ENCODE measurements around the gene TRAPPC6A. TPM values are rescaled to one million over a fixed set of nuclear protein-coding genes. Genes with fewer than 3 reads are reported as not detected.

The TRAPPC6A gene
- total RNA-seq, 4 donors from 2014 or later, result 20.8 to 30.4 (median 23.8) TPM

DNA sequence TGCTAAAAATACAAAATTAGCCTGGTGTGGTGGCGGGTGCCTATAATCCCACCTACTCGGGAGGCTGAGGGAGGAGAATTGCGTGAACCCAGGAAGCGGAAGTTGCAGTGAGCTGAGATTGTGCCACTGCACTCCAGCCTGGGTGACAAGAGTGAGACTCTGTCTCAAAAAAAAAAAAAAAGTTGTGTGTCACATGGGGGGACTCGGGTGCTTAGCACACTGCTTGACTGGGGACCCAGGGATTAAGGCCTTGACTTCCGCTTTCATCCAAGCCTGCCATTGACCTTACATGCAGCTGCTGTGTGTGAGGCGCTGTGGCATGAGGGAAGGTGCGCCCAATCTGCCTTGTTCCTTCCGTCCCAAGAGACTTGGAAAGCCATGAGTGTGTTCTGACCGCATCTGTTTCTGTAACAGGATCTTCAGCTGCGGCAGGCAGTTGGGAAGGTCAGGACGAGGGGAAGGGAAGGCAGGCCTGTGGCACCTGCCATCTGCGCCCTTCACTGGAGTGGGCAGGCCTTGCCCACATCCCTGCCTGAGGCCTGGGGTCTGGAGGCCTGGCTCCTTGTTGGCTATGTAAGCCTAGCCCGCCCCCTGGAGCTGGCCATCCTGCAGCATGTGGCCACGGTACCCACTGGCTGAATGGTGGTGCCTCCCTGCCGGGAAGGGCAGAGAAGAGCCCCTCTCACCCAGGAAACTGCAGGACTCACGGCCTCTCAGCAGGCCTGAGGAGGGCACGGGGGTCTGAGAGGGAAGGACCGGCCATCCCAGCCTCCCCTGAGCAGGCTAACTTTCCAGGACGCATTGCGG lies 62.0 kb downstream of the TRAPPC6A start:
- ATAC-seq (ENCODE audit: low FRiP score) (no peak), DNase-seq (ENCODE audit: low spot score) (no peak)
- TF ChIP-seq, protein P1, sequence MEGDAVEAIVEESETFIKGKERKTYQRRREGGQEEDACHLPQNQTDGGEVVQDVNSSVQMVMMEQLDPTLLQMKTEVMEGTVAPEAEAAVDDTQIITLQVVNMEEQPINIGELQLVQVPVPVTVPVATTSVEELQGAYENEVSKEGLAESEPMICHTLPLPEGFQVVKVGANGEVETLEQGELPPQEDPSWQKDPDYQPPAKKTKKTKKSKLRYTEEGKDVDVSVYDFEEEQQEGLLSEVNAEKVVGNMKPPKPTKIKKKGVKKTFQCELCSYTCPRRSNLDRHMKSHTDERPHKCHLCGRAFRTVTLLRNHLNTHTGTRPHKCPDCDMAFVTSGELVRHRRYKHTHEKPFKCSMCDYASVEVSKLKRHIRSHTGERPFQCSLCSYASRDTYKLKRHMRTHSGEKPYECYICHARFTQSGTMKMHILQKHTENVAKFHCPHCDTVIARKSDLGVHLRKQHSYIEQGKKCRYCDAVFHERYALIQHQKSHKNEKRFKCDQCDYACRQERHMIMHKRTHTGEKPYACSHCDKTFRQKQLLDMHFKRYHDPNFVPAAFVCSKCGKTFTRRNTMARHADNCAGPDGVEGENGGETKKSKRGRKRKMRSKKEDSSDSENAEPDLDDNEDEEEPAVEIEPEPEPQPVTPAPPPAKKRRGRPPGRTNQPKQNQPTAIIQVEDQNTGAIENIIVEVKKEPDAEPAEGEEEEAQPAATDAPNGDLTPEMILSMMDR (IDR thresholded peaks at IDR 0.05), result no peak

DNA sequence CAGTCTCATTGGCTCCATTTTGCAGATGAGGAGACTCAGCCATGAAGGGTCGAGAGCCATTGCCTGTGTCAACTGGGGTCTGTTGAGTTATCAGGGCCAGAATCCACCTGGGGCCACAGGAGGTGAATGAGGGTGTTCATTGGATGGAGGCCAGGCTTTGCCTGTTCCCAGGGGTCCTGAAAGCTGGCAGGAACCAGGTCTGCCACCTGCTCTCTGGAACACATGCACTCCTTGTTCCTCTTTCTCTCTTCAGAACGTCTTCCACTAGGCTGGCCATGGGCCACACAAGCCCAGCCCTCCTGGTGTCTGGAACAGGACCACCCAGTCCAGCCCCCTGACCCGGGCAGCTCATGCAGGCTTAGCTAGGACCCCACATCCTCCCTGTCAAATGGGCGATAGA lies 63.9 kb downstream of the TRAPPC6A start:
- DNase-seq (ENCODE audit: low spot score) (no peak), ATAC-seq (ENCODE audit: low FRiP score) (no peak)
- TF ChIP-seq, protein P1 (IDR thresholded peaks at IDR 0.05), result no peak

DNA sequence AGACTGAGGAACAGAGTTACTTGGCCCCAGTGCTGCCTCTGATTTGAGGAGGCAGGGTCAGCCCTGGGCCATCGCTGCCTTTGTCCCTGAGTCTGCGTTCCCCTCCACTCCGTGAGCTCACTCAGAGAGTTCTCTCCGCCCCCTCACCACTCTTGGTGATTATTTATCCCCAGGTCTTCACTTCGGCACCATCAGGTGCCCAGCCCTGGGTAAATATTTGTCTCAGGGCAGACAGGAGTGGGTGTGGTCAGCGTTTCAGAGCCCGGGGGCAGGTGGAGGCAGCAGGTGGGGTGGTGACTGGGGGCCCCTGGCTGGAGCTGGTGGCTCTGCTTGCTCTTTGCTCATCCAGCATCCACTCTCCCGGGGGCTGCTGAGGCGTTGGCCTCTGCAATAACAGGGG lies 64.4 kb downstream of the TRAPPC6A start:
- DNase-seq (ENCODE audit: low spot score) (no peak), ATAC-seq (ENCODE audit: low FRiP score) (no peak)
- TF ChIP-seq, protein P1 (IDR thresholded peaks at IDR 0.05), result no peak

Other genes with a start within 250 kb of the TRAPPC6A start
- not detected for gene APOC4, start 236.0 kb downstream of the TRAPPC6A start, total RNA-seq
- 1 to 10 TPM in 2 of 4 donors, not detected in 2; 1.9 to 9.0 TPM for gene APOC2, start 232.2 kb downstream of the TRAPPC6A start, total RNA-seq
- 10 to 100 TPM; 58.8 to 77.5 (median 70.2) TPM for gene CLPTM1, start 222.9 kb downstream of the TRAPPC6A start, total RNA-seq
- gene RELB, start 176.8 kb downstream of the TRAPPC6A start, total RNA-seq, result 10 to 100 TPM in 2 of 4 donors, 1 to 10 TPM in 2; 5.8 to 26.5 (median 13.5) TPM
- 10 to 100 TPM; 49.3 to 78.2 (median 73.4) TPM for gene CLASRP, start 139.2 kb downstream of the TRAPPC6A start, total RNA-seq
- 1 to 10 TPM in 2 of 4 donors, under 1 TPM in 2; 0.31 to 1.7 (median 1.1) TPM for gene ZNF296, start 101.8 kb downstream of the TRAPPC6A start, total RNA-seq
- gene GEMIN7, start 99.0 kb downstream of the TRAPPC6A start, total RNA-seq, result 10 to 100 TPM; 22.2 to 34.1 (median 27.9) TPM
- gene PPP1R37, start 85.1 kb downstream of the TRAPPC6A start, total RNA-seq, result 10 to 100 TPM; 13.6 to 23.7 (median 19.4) TPM
- gene NKPD1, start 17.3 kb downstream of the TRAPPC6A start, total RNA-seq, result under 1 TPM in 2 of 4 donors, not detected in 2; 0.19 to 0.72 TPM
- gene BLOC1S3, start 547 bp upstream of the TRAPPC6A start, total RNA-seq, result 10 to 100 TPM in 1 of 4 donors, 1 to 10 TPM in 3; 6.4 to 13.1 (median 8.2) TPM
- 1 to 10 TPM; 1.4 to 4.1 (median 2.7) TPM for gene EXOC3L2, start 67.2 kb upstream of the TRAPPC6A start, total RNA-seq
- 10 to 100 TPM; 10.6 to 14.8 (median 12.0) TPM for gene MARK4, start 73.0 kb upstream of the TRAPPC6A start, total RNA-seq
- not detected for gene CKM, start 144.6 kb upstream of the TRAPPC6A start, total RNA-seq
- gene KLC3, start 162.5 kb upstream of the TRAPPC6A start, total RNA-seq, result 1 to 10 TPM in 1 of 4 donors, under 1 TPM in 1, not detected in 2; 0.36 to 2.0 TPM
- 10 to 100 TPM in 1 of 4 donors, 1 to 10 TPM in 3; 7.1 to 11.2 (median 8.4) TPM for gene ERCC2, start 192.3 kb upstream of the TRAPPC6A start, total RNA-seq
- gene PPP1R13L, start 226.8 kb upstream of the TRAPPC6A start, total RNA-seq, result 10 to 100 TPM; 13.7 to 20.0 (median 15.6) TPM
- gene POLR1G, start 228.4 kb upstream of the TRAPPC6A start, total RNA-seq, result 10 to 100 TPM in 1 of 4 donors, 1 to 10 TPM in 3; 5.2 to 29.8 (median 6.3) TPM
- gene ERCC1, start 245.7 kb upstream of the TRAPPC6A start, total RNA-seq, result 10 to 100 TPM; 63.7 to 93.8 (median 76.5) TPM

Data from omental fat pad (tissue), 4 donors.